Parathyroid adenoma (tissue), 2 donors: ENCODE data around the gene AJM1.
"Not testable (repeated sequence)": the region's sequence is repeated elsewhere in the genome, so short reads cannot be mapped to it uniquely, and the experiment has no call there.

ENCODE experiments used
- H2AFZ ChIP-seq: fragments of 300-600 bp; sonication (generic); one replicate; pipeline ENCODE4 v1.7.0; 2017; ENCODE audit warnings: antibody characterized with exemption, mild to moderate bottlenecking
- H3K27ac ChIP-seq: fragments of 300-600 bp; sonication (generic); one replicate; pipeline ENCODE4 v1.7.0; 2017
- H3K27me3 ChIP-seq: fragments of 300-600 bp; sonication (generic); one replicate; pipeline ENCODE4 v1.7.0; 2017; ENCODE audit warnings: low read length; ENCODE audit not compliant: control insufficient read depth, insufficient read depth
- H3K36me3 ChIP-seq: fragments of 300-600 bp; sonication (generic); one replicate; pipeline ENCODE4 v1.7.0; 2017; ENCODE audit warnings: low read length; ENCODE audit not compliant: control insufficient read depth, insufficient read depth
- H3K4me1 ChIP-seq: fragments of 300-600 bp; sonication (generic); one replicate; pipeline ENCODE4 v1.7.0; 2017; ENCODE audit warnings: control low read depth
- H3K4me2 ChIP-seq: fragments of 300-600 bp; sonication (generic); one replicate; pipeline ENCODE4 v1.7.0; 2017; ENCODE audit warnings: low read length
- H3K4me3 ChIP-seq: fragments of 300-600 bp; sonication (generic); one replicate; pipeline ENCODE4 v1.7.0; 2017; ENCODE audit warnings: low read depth, low read length
- H3K79me2 ChIP-seq: fragments of 300-600 bp; sonication (generic); one replicate; pipeline ENCODE4 v1.7.0; 2017; ENCODE audit warnings: control low read depth
- H3K9ac ChIP-seq: fragments of 300-600 bp; sonication (generic); one replicate; pipeline ENCODE4 v1.7.0; 2017; ENCODE audit warnings: mild to moderate bottlenecking
- H3K9me3 ChIP-seq: fragments of 300-600 bp; sonication (generic); one replicate; pipeline ENCODE4 v1.7.0; 2017; ENCODE audit warnings: low read length; ENCODE audit not compliant: control insufficient read depth
- TF ChIP-seq, protein P1 (sequence below): fragments of 300-600 bp; sonication (generic); IDR thresholded peaks from one replicate; pipeline ENCODE4 v1.7.0; 2017; ENCODE audit warnings: antibody characterized with exemption, mild to moderate bottlenecking
- donor health status: primary hyperparathyroidism.

AJM1 gene

DNA sequence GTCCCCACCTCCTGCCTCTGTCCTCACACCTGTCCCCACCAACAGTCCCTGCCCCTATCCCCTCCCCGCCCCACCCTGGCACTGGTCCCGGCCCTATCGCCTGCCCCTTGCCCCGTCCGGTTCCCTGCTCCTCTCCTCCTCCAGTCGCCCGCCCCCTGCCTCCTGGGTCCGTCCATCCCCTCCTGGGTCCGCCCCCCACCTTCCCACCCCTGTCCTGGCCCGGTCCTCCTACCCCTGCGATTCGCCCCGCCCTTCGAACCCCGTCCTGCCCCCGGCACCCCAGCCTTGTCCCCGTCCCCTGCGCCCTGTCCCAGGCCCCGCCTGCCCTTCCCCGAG, 23.5 kb downstream of the AJM1 start:
- TF ChIP-seq, protein P1, sequence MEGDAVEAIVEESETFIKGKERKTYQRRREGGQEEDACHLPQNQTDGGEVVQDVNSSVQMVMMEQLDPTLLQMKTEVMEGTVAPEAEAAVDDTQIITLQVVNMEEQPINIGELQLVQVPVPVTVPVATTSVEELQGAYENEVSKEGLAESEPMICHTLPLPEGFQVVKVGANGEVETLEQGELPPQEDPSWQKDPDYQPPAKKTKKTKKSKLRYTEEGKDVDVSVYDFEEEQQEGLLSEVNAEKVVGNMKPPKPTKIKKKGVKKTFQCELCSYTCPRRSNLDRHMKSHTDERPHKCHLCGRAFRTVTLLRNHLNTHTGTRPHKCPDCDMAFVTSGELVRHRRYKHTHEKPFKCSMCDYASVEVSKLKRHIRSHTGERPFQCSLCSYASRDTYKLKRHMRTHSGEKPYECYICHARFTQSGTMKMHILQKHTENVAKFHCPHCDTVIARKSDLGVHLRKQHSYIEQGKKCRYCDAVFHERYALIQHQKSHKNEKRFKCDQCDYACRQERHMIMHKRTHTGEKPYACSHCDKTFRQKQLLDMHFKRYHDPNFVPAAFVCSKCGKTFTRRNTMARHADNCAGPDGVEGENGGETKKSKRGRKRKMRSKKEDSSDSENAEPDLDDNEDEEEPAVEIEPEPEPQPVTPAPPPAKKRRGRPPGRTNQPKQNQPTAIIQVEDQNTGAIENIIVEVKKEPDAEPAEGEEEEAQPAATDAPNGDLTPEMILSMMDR = no peak
- Histone ChIP-seq H3K27ac (peak overlapping the region; percentile 83), H3K4me1 (no peaks in the 10 kb centered on the region)

DNA sequence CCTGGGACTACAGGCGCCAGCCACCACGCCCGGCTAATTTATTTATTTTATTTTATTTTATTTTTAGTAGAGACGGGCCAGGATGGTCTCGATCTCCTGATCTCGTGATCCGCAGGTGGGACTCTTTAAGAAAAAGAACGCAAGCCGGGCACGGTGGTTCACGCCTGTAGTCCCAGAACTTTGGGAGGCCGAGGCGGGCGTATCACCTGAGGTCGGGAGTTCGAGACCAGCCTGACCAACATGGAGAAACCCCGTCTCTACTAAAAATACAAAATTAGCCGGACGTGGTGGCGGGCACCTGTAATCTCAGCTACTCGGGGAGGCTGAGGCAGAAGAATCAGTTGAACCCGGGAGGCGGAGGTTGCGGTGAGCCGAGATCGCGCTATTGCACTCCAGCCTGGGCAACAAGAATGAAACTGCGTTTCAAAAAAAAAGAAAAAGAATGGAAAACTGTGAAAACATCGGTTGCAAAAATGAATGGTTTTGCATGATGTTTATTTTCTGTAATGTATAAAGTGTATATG, 24.7 kb downstream of the AJM1 start:
- peak overlapping the region; percentile 52 for H3K4me3 ChIP-seq
- peak overlapping the region; percentile 72 for H3K4me2 ChIP-seq
- H3K27me3 ChIP-seq, H3K36me3 ChIP-seq, H3K79me2 ChIP-seq, H3K4me1 ChIP-seq, H3K9me3 ChIP-seq, H3K9ac ChIP-seq, H3K27ac ChIP-seq: not testable (repeated sequence)
- H2AFZ ChIP-seq = peak overlapping the region; percentile 59

More for the DNA sequence above, 23.5 kb downstream of the AJM1 start:
- Histone ChIP-seq H3K9ac (peak overlapping the region; percentile 94), H3K4me2 (peak overlapping the region; percentile 50), H3K27me3 (no peaks in the 10 kb centered on the region), H3K36me3 (no peaks in the 10 kb centered on the region), H2AFZ (peak overlapping the region; percentile 74), H3K9me3 (no peaks in the 10 kb centered on the region), H3K79me2 (peaks cover 4% of the 10 kb centered on the region), H3K4me3 (peak overlapping the region; percentile 95)

DNA sequence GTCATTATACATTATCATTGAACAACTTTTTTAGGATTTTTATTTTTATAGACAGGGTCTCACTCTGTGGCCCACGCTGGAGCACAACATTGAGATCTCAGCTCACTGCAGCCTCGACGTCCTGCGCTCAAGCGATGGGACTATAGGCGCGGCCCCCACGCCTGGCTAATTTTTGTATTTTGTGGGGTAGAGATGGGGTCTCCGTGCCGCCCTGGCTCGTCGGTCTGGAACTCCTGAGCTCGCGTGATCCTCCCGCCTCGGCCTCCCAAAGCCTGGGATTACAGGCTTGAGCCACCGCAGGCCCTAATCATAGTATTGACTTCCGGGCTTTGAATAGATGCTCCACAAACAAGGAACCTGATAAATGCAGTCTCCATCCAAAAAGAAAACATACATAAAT, 25.2 kb downstream of the AJM1 start:
- Histone ChIP-seq H2AFZ (no peak overlapping the region), H3K79me2 (peaks cover 4% of the 10 kb centered on the region), H3K4me1 (no peaks in the 10 kb centered on the region), H3K36me3 (no peaks in the 10 kb centered on the region), H3K27ac (no peak overlapping the region), H3K27me3 (no peaks in the 10 kb centered on the region), H3K9ac (no peak overlapping the region), H3K4me3 (no peak overlapping the region), H3K4me2 (no peak overlapping the region), H3K9me3 (no peaks in the 10 kb centered on the region)
- TF ChIP-seq, protein P1 = no peak

DNA sequence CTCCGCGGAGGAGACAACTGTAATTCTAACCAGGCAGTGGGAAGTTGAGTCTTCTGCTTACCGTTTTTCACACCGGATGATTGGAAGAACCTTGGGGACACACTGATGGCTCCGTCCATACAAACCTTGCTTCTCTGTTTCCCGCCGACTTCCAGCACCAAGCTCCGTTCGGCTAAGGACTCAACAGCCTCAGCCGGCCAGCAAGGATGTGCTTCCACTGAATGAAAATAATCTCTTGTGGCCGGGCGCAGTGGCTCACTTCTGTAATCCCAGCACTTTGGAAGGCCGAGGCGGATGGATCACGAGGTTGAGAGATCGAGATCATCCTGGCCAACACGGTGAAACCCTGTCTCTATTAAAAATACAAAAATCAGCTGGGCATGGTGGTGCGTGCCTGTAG, 25.6 kb downstream of the AJM1 start:
- Histone ChIP-seq H3K27me3 (no peaks in the 10 kb centered on the region), H3K27ac (no peak overlapping the region), H3K36me3 (no peaks in the 10 kb centered on the region), H3K9ac (no peak overlapping the region), H3K4me2 (no peak overlapping the region), H3K79me2 (peaks cover 4% of the 10 kb centered on the region), H3K9me3 (no peaks in the 10 kb centered on the region), H3K4me1 (no peaks in the 10 kb centered on the region), H3K4me3 (no peak overlapping the region), H2AFZ (no peak overlapping the region)
- TF ChIP-seq, protein P1 = no peak

DNA sequence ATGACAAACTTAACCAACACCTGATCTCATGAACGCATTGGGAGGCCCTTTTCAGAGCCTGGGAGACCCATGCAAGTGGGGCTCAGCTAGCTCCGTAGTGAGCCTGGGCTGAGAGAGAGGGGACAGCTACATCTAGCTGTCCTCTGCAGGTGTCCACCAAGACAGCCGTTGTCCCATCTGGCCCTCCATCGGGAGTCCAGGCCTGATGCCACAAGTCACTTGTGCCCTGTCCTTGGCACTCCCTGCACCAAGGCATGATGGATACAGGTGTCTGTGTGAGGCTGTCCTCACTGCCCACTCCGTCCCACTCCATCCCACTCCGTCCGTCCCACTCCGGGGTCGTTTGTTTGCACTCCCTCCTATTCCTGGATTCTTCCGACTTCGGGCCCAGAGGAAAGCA, 26.4 kb downstream of the AJM1 start:
- H3K4me1 ChIP-seq = no peaks in the 10 kb centered on the region
- H3K9me3 ChIP-seq = no peaks in the 10 kb centered on the region
- no peak overlapping the region for H2AFZ ChIP-seq
- H3K4me2 ChIP-seq = no peak overlapping the region
- H3K9ac ChIP-seq = no peak overlapping the region
- H3K27me3 ChIP-seq = no peaks in the 10 kb centered on the region
- no peak overlapping the region for H3K4me3 ChIP-seq
- TF ChIP-seq, protein P1 = no peak
- no peaks in the 10 kb centered on the region for H3K36me3 ChIP-seq
- peaks cover 4% of the 10 kb centered on the region for H3K79me2 ChIP-seq
- no peak overlapping the region for H3K27ac ChIP-seq

DNA sequence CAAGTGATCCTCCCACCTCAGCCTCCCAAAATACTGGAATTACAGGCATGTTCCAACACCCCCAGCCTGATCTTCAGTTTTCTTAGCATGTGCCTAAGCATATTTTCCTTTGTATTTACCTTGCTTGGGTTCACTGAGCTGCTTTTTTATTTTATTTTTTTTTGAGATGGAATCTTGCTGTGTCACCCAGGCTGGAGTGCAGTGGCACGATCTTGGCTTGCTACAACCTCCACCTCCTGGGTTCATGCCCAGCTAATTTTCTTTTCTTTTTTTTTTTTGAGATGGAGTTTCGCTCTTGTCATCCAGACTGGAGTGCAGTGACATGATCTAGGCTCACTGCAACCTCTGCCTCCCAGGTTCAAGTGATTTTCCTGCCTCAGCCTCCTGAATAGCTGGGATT, 27.3 kb downstream of the AJM1 start:
- H3K9ac ChIP-seq, H2AFZ ChIP-seq: not testable (repeated sequence)

More for the DNA sequence above, 27.3 kb downstream of the AJM1 start:
- H3K79me2 ChIP-seq, H3K4me3 ChIP-seq, H3K9me3 ChIP-seq, H3K27ac ChIP-seq, H3K4me1 ChIP-seq, H3K36me3 ChIP-seq, H3K27me3 ChIP-seq, H3K4me2 ChIP-seq: not testable (repeated sequence)
